Effector memory CD8-positive, alpha-beta T cell (primary cell): ENCODE measurements around the gene CHST1.

Experiments used
- ATAC-seq: fragments of 150-1000 bp; cut with Tn5 transposase; replicated peaks from 2 replicates; pipeline ENCODE4 v1.10.0; 2021; ENCODE audit warnings: mild to moderate bottlenecking, moderate library complexity
- DNase-seq, 3 experiments: peaks; one replicate each; pipeline ENCODE4 v3.0.0; 2021
- H3K27ac Mint-ChIP-seq, 2 donors: one replicate each; pipeline ENCODE4 v1.8.0; 2022; ENCODE audit warnings: mild to moderate bottlenecking in 2 of 2, mixed read lengths in 2 of 2, moderate library complexity in 2 of 2
- H3K27me3 Mint-ChIP-seq, 2 donors: one replicate each; pipeline ENCODE4 v1.8.0; 2022; ENCODE audit warnings: mixed read lengths in 2 of 2
- H3K36me3 Mint-ChIP-seq: one replicate; pipeline ENCODE4 v1.8.0; 2022; ENCODE audit warnings: mild to moderate bottlenecking, moderate library complexity, mixed read lengths; ENCODE audit not compliant: insufficient read depth
- H3K4me1 Mint-ChIP-seq, 2 donors: one replicate each; pipeline ENCODE4 v1.8.0; 2022; ENCODE audit warnings: low read depth in 2 of 2, mixed read lengths in 2 of 2
- H3K4me3 Mint-ChIP-seq, 2 donors: one replicate each; pipeline ENCODE4 v1.8.0; 2022; ENCODE audit warnings: mild to moderate bottlenecking in 2 of 2, mixed read lengths in 2 of 2, moderate library complexity in 2 of 2
- H3K9me3 Mint-ChIP-seq, 2 donors: one replicate each; pipeline ENCODE4 v1.8.0; 2022; ENCODE audit warnings: mixed read lengths in 2 of 2

The CHST1 gene

GRCh38 chr11:45651156-45651555 is 14.3 kb downstream of the CHST1 start:
- H3K9me3 Mint-ChIP-seq = no peaks in the 10 kb centered on the region
- DNase-seq (no peak), ATAC-seq (no peak)
- peaks cover 17 to 68% of the 10 kb centered on the region in 2 donors for H3K27me3 Mint-ChIP-seq
- no peak overlapping the region for H3K27ac Mint-ChIP-seq
- H3K36me3 Mint-ChIP-seq = no peaks in the 10 kb centered on the region
- no peak overlapping the region for H3K4me3 Mint-ChIP-seq
- H3K4me1 Mint-ChIP-seq = peaks cover 4 to 13% of the 10 kb centered on the region in 2 donors

GRCh38 chr11:45650166-45651095 is 15.0 kb downstream of the CHST1 start:
- no peaks in the 10 kb centered on the region for H3K9me3 Mint-ChIP-seq
- no peak for ATAC-seq
- H3K4me3 Mint-ChIP-seq = peak overlapping the region in 1 of 2 donors; percentile 29
- no peak for DNase-seq
- H3K27ac Mint-ChIP-seq = peak overlapping the region in 1 of 2 donors; percentile 57
- H3K27me3 Mint-ChIP-seq = peaks cover 17 to 68% of the 10 kb centered on the region in 2 donors
- no peaks in the 10 kb centered on the region for H3K36me3 Mint-ChIP-seq
- peaks cover 4 to 10% of the 10 kb centered on the region in 2 donors for H3K4me1 Mint-ChIP-seq

- peaks cover 17 to 71% of the 10 kb centered on the region in 2 donors for H3K27me3 Mint-ChIP-seq
- H3K4me3 Mint-ChIP-seq = peak overlapping the region in 1 of 2 donors; percentile 29
- no peaks in the 10 kb centered on the region for H3K36me3 Mint-ChIP-seq
- H3K9me3 Mint-ChIP-seq = no peaks in the 10 kb centered on the region
- peaks cover 0 to 5% of the 10 kb centered on the region in 2 donors for H3K4me1 Mint-ChIP-seq
- H3K27ac Mint-ChIP-seq = no peak overlapping the region
- ATAC-seq (no peak), DNase-seq (no peak)
Observed at GRCh38 chr11:45649544-45650165, 15.8 kb downstream of the CHST1 start.

GRCh38 chr11:45648931-45649330 is 16.5 kb downstream of the CHST1 start:
- H3K9me3 Mint-ChIP-seq = no peaks in the 10 kb centered on the region
- peaks cover 0 to 5% of the 10 kb centered on the region in 2 donors for H3K4me1 Mint-ChIP-seq
- no peaks in the 10 kb centered on the region for H3K36me3 Mint-ChIP-seq
- H3K27me3 Mint-ChIP-seq = peaks cover 17 to 72% of the 10 kb centered on the region in 2 donors
- ATAC-seq (no peak), DNase-seq (no peak)
- no peak overlapping the region for H3K27ac Mint-ChIP-seq
- no peak overlapping the region for H3K4me3 Mint-ChIP-seq

GRCh38 chr11:45647786-45648185 is 17.6 kb downstream of the CHST1 start:
- ATAC-seq (no peak), DNase-seq (no peak)
- no peaks in the 10 kb centered on the region for H3K36me3 Mint-ChIP-seq
- peaks cover 24 to 77% of the 10 kb centered on the region in 2 donors for H3K27me3 Mint-ChIP-seq
- no peak overlapping the region for H3K27ac Mint-ChIP-seq
- H3K4me3 Mint-ChIP-seq = no peak overlapping the region
- no peaks in the 10 kb centered on the region for H3K9me3 Mint-ChIP-seq
- H3K4me1 Mint-ChIP-seq = peaks cover 0 to 5% of the 10 kb centered on the region in 2 donors

- Mint-ChIP-seq H3K4me3 (no peak overlapping the region), H3K36me3 (no peaks in the 10 kb centered on the region), H3K4me1 (peaks cover 0 to 5% of the 10 kb centered on the region in 2 donors), H3K27ac (no peak overlapping the region), H3K9me3 (no peaks in the 10 kb centered on the region), H3K27me3 (peaks cover 26 to 76% of the 10 kb centered on the region in 2 donors)
- ATAC-seq (no peak), DNase-seq (no peak)
Observed at GRCh38 chr11:45647329-45647728, 18.1 kb downstream of the CHST1 start.

GRCh38 chr11:45646275-45646927 is 19.0 kb downstream of the CHST1 start:
- peaks cover 24 to 67% of the 10 kb centered on the region in 2 donors for H3K27me3 Mint-ChIP-seq
- no peaks in the 10 kb centered on the region for H3K36me3 Mint-ChIP-seq
- no peak overlapping the region for H3K4me3 Mint-ChIP-seq
- H3K27ac Mint-ChIP-seq = no peak overlapping the region
- H3K9me3 Mint-ChIP-seq = no peaks in the 10 kb centered on the region
- peaks cover 0 to 5% of the 10 kb centered on the region in 2 donors for H3K4me1 Mint-ChIP-seq
- ATAC-seq (peak; percentile 65), DNase-seq (no peak)

- H3K36me3 Mint-ChIP-seq = no peaks in the 10 kb centered on the region
- H3K4me1 Mint-ChIP-seq = peaks cover 0 to 2% of the 10 kb centered on the region in 2 donors
- H3K27me3 Mint-ChIP-seq = peaks cover 17 to 60% of the 10 kb centered on the region in 2 donors
- no peak overlapping the region for H3K27ac Mint-ChIP-seq
- no peak overlapping the region for H3K4me3 Mint-ChIP-seq
- DNase-seq (no peak), ATAC-seq (no peak)
- H3K9me3 Mint-ChIP-seq = no peaks in the 10 kb centered on the region
Observed at GRCh38 chr11:45644981-45645889, 20.2 kb downstream of the CHST1 start.

- peaks cover 0 to 3% of the 10 kb centered on the region in 2 donors for H3K9me3 Mint-ChIP-seq
- no peak overlapping the region for H3K4me3 Mint-ChIP-seq
- DNase-seq (no peak), ATAC-seq (no peak)
- peaks cover 28 to 63% of the 10 kb centered on the region in 2 donors for H3K27me3 Mint-ChIP-seq
- H3K4me1 Mint-ChIP-seq = peaks cover 0 to 2% of the 10 kb centered on the region in 2 donors
- no peaks in the 10 kb centered on the region for H3K36me3 Mint-ChIP-seq
- H3K27ac Mint-ChIP-seq = no peak overlapping the region
Observed at GRCh38 chr11:45643598-45644260, 21.7 kb downstream of the CHST1 start.

- H3K4me1 Mint-ChIP-seq = peaks cover 0 to 2% of the 10 kb centered on the region in 2 donors
- H3K27me3 Mint-ChIP-seq = peaks cover 32 to 72% of the 10 kb centered on the region in 2 donors
- H3K9me3 Mint-ChIP-seq = peaks cover 0 to 8% of the 10 kb centered on the region in 2 donors
- no peak for ATAC-seq
- no peak overlapping the region for H3K4me3 Mint-ChIP-seq
- DNase-seq = no peak
- no peaks in the 10 kb centered on the region for H3K36me3 Mint-ChIP-seq
- no peak overlapping the region for H3K27ac Mint-ChIP-seq
Observed at GRCh38 chr11:45641961-45642360, 23.5 kb downstream of the CHST1 start.

GRCh38 chr11:45638051-45638450 is 27.4 kb downstream of the CHST1 start:
- Mint-ChIP-seq H3K27ac (no peak overlapping the region), H3K27me3 (peaks cover 46 to 60% of the 10 kb centered on the region in 2 donors), H3K36me3 (peaks cover 3% of the 10 kb centered on the region), H3K9me3 (peaks cover 0 to 8% of the 10 kb centered on the region in 2 donors), H3K4me1 (peaks cover 0 to 1% of the 10 kb centered on the region in 2 donors), H3K4me3 (no peak overlapping the region)
- DNase-seq = no peak
- no peak for ATAC-seq

GRCh38 chr11:45635907-45636306 is 29.5 kb downstream of the CHST1 start:
- H3K27me3 Mint-ChIP-seq = peaks cover 63 to 64% of the 10 kb centered on the region in 2 donors
- peaks cover 3% of the 10 kb centered on the region for H3K36me3 Mint-ChIP-seq
- no peak overlapping the region for H3K4me3 Mint-ChIP-seq
- H3K9me3 Mint-ChIP-seq = peaks cover 0 to 8% of the 10 kb centered on the region in 2 donors
- H3K27ac Mint-ChIP-seq = no peak overlapping the region
- DNase-seq (no peak), ATAC-seq (no peak)
- peaks cover 0 to 1% of the 10 kb centered on the region in 2 donors for H3K4me1 Mint-ChIP-seq
